A549 (cell line): ENCODE results near the gene NASP.

ENCODE experiments used
- CEBPB ChIP-seq, 2 experiments: fragments of >200 bp in 1 of 2; sonication (Bioruptor Twin) in 1 of 2; formaldehyde crosslinking in 1 of 2; IDR thresholded peaks; 2 replicates each; pipeline ENCODE4 v1.6.1; 2012 to 2016
- EP300 ChIP-seq, 2 experiments: fragments of >200 bp; sonication (Bioruptor Twin); formaldehyde crosslinking; IDR thresholded peaks; 2 replicates in 1 of 2; 3 replicates in 1 of 2; pipeline ENCODE4 v1.6.1; 2016 to 2017
- FOSL2 ChIP-seq, 2 experiments: fragments of 450-650 bp in 1 of 2; fragments of >200 bp in 1 of 2; sonication (Bioruptor Twin) in 1 of 2; formaldehyde crosslinking; IDR thresholded peaks; 2 replicates each; pipeline versions ENCODE4 v1.5.0 to v1.6.1; 2016 to 2020; ENCODE audit warnings: mild to moderate bottlenecking in 1 of 2, moderate library complexity in 1 of 2
- MYC ChIP-seq: IDR thresholded peaks from 2 replicates; pipeline ENCODE4 v1.6.1; 2012; ENCODE audit warnings: mild to moderate bottlenecking, inconsistent platforms, low read length, improper control_type of control experiment, borderline replicate concordance
- POLR2A ChIP-seq: IDR thresholded peaks from 2 replicates; pipeline ENCODE4 v1.6.1; 2012; ENCODE audit warnings: mild to moderate bottlenecking, low read length
- RAD21 ChIP-seq, 2 experiments: fragments of >200 bp in 1 of 2; sonication (Bioruptor Twin) in 1 of 2; formaldehyde crosslinking in 1 of 2; IDR thresholded peaks in 1 of 2; conservative IDR thresholded peaks in 1 of 2; 2 replicates in 1 of 2; 3 replicates in 1 of 2; pipeline ENCODE4 v1.6.1; 2012 to 2018; ENCODE audit warnings: inconsistent platforms in 1 of 2
- RFX5 ChIP-seq: fragments of 450-650 bp; IDR thresholded peaks from 2 replicates; pipeline ENCODE4 v1.7.1; 2014; ENCODE audit warnings: antibody characterized with exemption, mild to moderate bottlenecking, moderate library complexity
- TF ChIP-seq, protein P1 (sequence below): fragments of >200 bp; sonication (Bioruptor Twin); formaldehyde crosslinking; IDR thresholded peaks from 3 replicates; pipeline ENCODE4 v1.5.1; 2016

DNA sequence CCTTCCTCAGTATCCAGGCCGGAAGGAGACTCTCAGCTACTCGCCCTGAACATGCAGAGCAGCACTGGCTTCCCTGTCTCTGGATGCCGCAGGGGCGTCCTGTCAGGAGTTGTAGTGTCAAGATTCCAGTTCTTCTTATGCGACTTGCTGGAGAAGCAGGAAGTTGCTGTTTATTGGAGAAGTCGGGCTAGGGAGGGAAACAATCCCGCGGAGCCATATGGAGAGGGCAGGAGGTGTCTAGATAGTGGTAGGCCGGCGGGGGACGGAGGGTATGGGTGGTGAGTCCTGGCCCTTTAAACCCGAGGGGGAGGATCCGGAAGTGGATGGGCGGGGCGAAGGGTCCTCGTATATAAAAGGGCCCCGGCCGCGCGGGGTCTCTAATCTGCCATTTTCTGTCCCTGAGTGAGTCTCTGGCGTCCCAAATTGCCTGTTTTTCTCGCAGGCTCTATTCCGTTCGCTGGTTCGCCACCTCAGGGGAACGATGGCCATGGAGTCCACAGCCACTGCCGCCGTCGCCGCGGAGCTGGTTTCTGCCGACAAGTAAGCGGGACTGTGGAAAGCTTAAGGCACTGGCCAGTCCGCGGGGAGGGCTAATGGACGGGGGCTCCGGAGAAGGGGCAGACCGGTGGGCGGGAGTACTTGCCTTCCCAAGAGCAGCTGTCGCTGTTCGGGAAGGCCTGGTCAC, at the start of gene NASP:
- TF ChIP-seq, protein P1, sequence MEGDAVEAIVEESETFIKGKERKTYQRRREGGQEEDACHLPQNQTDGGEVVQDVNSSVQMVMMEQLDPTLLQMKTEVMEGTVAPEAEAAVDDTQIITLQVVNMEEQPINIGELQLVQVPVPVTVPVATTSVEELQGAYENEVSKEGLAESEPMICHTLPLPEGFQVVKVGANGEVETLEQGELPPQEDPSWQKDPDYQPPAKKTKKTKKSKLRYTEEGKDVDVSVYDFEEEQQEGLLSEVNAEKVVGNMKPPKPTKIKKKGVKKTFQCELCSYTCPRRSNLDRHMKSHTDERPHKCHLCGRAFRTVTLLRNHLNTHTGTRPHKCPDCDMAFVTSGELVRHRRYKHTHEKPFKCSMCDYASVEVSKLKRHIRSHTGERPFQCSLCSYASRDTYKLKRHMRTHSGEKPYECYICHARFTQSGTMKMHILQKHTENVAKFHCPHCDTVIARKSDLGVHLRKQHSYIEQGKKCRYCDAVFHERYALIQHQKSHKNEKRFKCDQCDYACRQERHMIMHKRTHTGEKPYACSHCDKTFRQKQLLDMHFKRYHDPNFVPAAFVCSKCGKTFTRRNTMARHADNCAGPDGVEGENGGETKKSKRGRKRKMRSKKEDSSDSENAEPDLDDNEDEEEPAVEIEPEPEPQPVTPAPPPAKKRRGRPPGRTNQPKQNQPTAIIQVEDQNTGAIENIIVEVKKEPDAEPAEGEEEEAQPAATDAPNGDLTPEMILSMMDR: 0 out of 3 replicates have a peak, but pooled peaks have one; percentile 8
- TF ChIP-seq POLR2A: peak; percentile 81
- TF ChIP-seq EP300 (IDR thresholded peaks at IDR 0.05): no peak
- TF ChIP-seq FOSL2 (IDR thresholded peaks at IDR 0.05): no peak
- TF ChIP-seq FOSL2 (CRISPR knock-in tag; IDR thresholded peaks at IDR 0.05): no peak
- no peak for TF ChIP-seq MYC
- no peak for TF ChIP-seq RFX5
- no peak for TF ChIP-seq RAD21 (conservative IDR thresholded peaks at IDR 0.05 in 1 of 2, IDR thresholded peaks at IDR 0.05 in 1 of 2)
- no peak for TF ChIP-seq CEBPB (IDR thresholded peaks at IDR 0.05)
